Body of pancreas (tissue), 4 donors: ENCODE measurements around the gene ADGRG3.

Experiments
- CTCF ChIP-seq, 7 experiments: fragments of 450-650 bp in 4 of 7; fragments of 200-600 bp in 3 of 7; sonication (generic) in 3 of 7; IDR thresholded peaks; one replicate each; pipeline ENCODE4 v1.5.1; 2016 to 2019; ENCODE audit warnings: antibody characterized with exemption in 7 of 7
- POLR2A ChIP-seq, 3 donors: fragments of 450-650 bp; IDR thresholded peaks; one replicate each; pipeline ENCODE4 v1.6.1; 2016; ENCODE audit warnings: antibody characterized with exemption in 3 of 3, mild to moderate bottlenecking in 2 of 3

DNA sequence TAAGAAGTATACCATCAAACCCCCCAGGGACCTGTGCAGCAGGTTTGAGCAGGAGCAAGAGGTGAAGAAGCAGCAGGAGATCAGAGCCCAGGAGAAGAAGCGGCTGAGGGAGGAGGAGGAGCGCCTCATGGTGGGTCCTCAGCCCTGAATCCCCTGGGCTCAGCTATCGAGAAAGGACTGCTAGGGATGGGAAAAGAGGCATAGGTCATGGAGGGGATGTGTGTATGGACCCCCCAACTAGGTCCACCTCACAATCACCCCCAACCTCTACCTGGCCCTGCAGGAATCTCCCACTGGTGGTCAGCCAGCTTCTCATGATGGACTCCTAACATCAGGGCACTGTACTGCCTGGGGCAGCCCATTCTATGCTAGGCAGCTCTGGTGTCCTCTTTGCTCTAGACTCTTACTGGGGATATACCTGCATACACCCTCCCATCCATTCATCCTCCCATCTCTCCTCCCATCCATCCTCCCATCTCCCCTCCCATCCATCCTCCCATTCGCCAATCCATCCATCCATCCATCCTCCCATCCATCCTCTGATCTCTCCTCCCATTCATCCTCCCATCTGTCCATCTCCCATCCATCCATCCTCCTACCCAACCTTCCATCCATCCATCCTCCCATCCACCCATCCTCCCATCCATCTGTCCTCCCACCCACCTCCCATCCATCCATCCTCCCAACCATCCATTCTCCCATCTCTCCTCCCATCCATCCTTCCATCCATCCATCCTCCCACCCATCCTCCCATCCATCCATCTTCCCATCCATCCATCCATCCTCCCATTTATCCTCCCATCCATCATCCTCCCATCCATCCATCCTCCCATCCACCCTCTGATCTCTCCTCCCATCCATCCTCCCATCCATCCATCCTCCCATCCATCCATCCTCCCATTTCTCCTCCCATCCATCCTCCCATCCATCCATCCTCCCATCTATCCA lies 37.1 kb downstream of the ADGRG3 start:
- TF ChIP-seq POLR2A (IDR thresholded peaks at IDR 0.05), result no peak
- TF ChIP-seq CTCF (IDR thresholded peaks at IDR 0.05), result no peak
